ENCODE results near the gene MMP2.

The MMP2 gene

DNA sequence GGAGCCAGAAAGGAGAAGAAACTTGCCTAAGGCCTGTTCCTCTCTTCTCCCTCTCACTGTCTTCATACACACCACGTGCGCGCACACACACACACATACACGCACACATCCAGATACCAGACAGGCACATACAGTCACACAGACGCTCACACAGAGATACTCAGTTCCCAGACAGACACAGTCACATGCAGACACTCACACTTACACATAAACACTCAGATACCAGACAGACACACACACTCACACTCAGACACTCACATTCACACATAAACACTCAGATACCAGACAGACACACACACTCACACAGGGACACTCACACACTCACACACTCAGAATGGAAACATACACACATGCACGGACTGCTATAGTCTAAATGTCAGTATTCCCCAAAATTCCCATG is 24.1 kb upstream of the MMP2 start:
- Histone ChIP-seq H3K4me1 (ENCODE audit: control insufficient read depth, insufficient read depth, low read length) (no peaks in the 10 kb centered on the region), H3K4me3 (ENCODE audit: low read depth, low read length) (no peak overlapping the region), H3K9me3 (ENCODE audit: control insufficient read depth, insufficient read depth, low read depth, low read length) (no peaks in the 10 kb centered on the region), H3K27ac (ENCODE audit: extremely low read depth, low read depth, low read length) (no peak overlapping the region), H3K36me3 (ENCODE audit: control insufficient read depth in 2 of 2, insufficient read depth in 1 of 2, low read length in 2 of 2) (no peaks in the 10 kb centered on the region)
- ChIA-PET CTCF (no interaction called here), POLR2A (no interaction called here)
- TF ChIP-seq ZNF248 (tag by site-specific recombination; IDR thresholded peaks at IDR 0.05) (0 out of 2 replicates have a peak, but pooled peaks have one; percentile 46), ZNF157 (tag by site-specific recombination; IDR thresholded peaks at IDR 0.05) (no peak), HOXD13 (CRISPR knock-in tag; IDR thresholded peaks at IDR 0.05; ENCODE audit: borderline replicate concordance) (no peak), ZNF184 (tag by site-specific recombination; IDR thresholded peaks at IDR 0.05) (no peak), ZNF514 (tag by site-specific recombination; IDR thresholded peaks at IDR 0.05) (no peak), ZFP69B (tag by site-specific recombination; IDR thresholded peaks at IDR 0.05) (no peak), IKZF3 (tag by site-specific recombination; IDR thresholded peaks at IDR 0.05) (no peak)
- TF ChIP-seq, protein P1, sequence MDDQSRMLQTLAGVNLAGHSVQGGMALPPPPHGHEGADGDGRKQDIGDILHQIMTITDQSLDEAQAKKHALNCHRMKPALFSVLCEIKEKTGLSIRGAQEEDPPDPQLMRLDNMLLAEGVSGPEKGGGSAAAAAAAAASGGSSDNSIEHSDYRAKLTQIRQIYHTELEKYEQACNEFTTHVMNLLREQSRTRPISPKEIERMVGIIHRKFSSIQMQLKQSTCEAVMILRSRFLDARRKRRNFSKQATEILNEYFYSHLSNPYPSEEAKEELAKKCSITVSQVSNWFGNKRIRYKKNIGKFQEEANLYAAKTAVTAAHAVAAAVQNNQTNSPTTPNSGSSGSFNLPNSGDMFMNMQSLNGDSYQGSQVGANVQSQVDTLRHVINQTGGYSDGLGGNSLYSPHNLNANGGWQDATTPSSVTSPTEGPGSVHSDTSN (CRISPR knock-in tag; IDR thresholded peaks at IDR 0.05): no peak
- TF ChIP-seq, protein P2, sequence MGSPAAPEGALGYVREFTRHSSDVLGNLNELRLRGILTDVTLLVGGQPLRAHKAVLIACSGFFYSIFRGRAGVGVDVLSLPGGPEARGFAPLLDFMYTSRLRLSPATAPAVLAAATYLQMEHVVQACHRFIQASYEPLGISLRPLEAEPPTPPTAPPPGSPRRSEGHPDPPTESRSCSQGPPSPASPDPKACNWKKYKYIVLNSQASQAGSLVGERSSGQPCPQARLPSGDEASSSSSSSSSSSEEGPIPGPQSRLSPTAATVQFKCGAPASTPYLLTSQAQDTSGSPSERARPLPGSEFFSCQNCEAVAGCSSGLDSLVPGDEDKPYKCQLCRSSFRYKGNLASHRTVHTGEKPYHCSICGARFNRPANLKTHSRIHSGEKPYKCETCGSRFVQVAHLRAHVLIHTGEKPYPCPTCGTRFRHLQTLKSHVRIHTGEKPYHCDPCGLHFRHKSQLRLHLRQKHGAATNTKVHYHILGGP (tag by site-specific recombination; IDR thresholded peaks at IDR 0.05): no peak

DNA sequence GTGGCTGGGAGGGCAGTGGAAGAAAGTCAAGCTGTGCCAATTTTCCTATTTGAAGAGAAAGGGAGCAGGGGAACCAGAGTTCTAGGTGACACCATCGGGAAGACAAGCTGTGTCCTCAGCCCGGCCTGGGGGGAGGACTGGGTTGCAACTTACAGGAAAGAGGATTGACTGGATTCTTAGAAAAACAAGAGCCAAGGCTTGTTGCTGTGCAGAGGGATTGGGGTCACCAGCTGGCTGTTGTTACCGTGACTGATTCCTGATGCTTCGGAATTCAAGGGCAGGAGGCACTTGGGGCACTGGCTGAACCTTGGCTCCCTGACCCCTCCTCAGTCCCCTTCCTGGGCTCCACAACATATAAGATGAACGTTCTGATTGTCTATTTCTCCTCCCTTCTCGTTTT is 16.8 kb upstream of the MMP2 start:
- CTCF ChIA-PET: interaction anchor here (0.6 to 14.4 kb wide), 5 partner anchors 40 to 853 kb away, joined by 3 to 407 read pairs (median 3); no protein-coding TSS in a partner anchor
- TF ChIP-seq, protein P3, sequence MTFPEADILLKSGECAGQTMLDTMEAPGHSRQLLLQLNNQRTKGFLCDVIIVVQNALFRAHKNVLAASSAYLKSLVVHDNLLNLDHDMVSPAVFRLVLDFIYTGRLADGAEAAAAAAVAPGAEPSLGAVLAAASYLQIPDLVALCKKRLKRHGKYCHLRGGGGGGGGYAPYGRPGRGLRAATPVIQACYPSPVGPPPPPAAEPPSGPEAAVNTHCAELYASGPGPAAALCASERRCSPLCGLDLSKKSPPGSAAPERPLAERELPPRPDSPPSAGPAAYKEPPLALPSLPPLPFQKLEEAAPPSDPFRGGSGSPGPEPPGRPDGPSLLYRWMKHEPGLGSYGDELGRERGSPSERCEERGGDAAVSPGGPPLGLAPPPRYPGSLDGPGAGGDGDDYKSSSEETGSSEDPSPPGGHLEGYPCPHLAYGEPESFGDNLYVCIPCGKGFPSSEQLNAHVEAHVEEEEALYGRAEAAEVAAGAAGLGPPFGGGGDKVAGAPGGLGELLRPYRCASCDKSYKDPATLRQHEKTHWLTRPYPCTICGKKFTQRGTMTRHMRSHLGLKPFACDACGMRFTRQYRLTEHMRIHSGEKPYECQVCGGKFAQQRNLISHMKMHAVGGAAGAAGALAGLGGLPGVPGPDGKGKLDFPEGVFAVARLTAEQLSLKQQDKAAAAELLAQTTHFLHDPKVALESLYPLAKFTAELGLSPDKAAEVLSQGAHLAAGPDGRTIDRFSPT (tag by site-specific recombination; IDR thresholded peaks at IDR 0.05): no peak
- TF ChIP-seq KLF9 (tag by site-specific recombination; IDR thresholded peaks at IDR 0.05; ENCODE audit: low read depth) (no peak), ZNF501 (tag by site-specific recombination; IDR thresholded peaks at IDR 0.05) (no peak), SP7 (tag by site-specific recombination; IDR thresholded peaks at IDR 0.05) (no peak), ZNF707 (tag by site-specific recombination; IDR thresholded peaks at IDR 0.05) (no peak), ZNF830 (tag by site-specific recombination; IDR thresholded peaks at IDR 0.05; ENCODE audit: low read depth) (no peak), ZNF292 (tag by site-specific recombination; IDR thresholded peaks at IDR 0.05; ENCODE audit: borderline replicate concordance, low read depth) (no peak), ZNF211 (tag by site-specific recombination; IDR thresholded peaks at IDR 0.05; ENCODE audit: low read depth) (no peak), ZNF133 (tag by site-specific recombination; IDR thresholded peaks at IDR 0.05) (no peak), ZNF302 (tag by site-specific recombination; IDR thresholded peaks at IDR 0.05; ENCODE audit: low read depth) (no peak), ZNF426 (tag by site-specific recombination; IDR thresholded peaks at IDR 0.05) (no peak), TRIM28 (IDR thresholded peaks at IDR 0.05; ENCODE audit: borderline replicate concordance, low read length) (no peak), ZNF558 (tag by site-specific recombination; IDR thresholded peaks at IDR 0.05) (no peak), HOXC10 (CRISPR knock-in tag; IDR thresholded peaks at IDR 0.05) (no peak), PRDM1 (tag by site-specific recombination; IDR thresholded peaks at IDR 0.05) (no peak)
- TF ChIP-seq, protein P4, sequence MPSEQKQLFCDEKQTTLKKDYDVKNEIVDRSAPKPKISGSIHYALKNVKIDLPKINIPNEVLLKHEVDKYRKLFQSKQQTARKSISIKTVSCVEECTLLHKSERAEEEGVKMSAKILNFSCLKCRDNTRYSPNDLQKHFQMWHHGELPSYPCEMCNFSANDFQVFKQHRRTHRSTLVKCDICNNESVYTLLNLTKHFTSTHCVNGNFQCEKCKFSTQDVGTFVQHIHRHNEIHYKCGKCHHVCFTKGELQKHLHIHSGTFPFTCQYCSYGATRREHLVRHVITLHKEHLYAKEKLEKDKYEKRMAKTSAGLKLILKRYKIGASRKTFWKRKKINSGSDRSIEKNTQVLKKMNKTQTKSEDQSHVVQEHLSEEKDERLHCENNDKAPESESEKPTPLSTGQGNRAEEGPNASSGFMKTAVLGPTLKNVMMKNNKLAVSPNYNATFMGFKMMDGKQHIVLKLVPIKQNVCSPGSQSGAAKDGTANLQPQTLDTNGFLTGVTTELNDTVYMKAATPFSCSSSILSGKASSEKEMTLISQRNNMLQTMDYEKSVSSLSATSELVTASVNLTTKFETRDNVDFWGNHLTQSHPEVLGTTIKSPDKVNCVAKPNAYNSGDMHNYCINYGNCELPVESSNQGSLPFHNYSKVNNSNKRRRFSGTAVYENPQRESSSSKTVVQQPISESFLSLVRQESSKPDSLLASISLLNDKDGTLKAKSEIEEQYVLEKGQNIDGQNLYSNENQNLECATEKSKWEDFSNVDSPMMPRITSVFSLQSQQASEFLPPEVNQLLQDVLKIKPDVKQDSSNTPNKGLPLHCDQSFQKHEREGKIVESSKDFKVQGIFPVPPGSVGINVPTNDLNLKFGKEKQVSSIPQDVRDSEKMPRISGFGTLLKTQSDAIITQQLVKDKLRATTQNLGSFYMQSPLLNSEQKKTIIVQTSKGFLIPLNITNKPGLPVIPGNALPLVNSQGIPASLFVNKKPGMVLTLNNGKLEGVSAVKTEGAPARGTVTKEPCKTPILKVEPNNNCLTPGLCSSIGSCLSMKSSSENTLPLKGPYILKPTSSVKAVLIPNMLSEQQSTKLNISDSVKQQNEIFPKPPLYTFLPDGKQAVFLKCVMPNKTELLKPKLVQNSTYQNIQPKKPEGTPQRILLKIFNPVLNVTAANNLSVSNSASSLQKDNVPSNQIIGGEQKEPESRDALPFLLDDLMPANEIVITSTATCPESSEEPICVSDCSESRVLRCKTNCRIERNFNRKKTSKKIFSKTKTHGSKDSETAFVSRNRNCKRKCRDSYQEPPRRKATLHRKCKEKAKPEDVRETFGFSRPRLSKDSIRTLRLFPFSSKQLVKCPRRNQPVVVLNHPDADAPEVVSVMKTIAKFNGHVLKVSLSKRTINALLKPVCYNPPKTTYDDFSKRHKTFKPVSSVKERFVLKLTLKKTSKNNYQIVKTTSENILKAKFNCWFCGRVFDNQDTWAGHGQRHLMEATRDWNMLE (tag by site-specific recombination; conservative IDR thresholded peaks at IDR 0.05; ENCODE audit: low read depth): no peak
- H3K4me3 ChIP-seq (ENCODE audit: low read depth, low read length): no peak overlapping the region

More for the DNA sequence above, 16.8 kb upstream of the MMP2 start:
- H3K36me3 ChIP-seq (ENCODE audit: control insufficient read depth in 2 of 2, insufficient read depth in 1 of 2, low read length in 2 of 2): no peaks in the 10 kb centered on the region
- H3K9me3 ChIP-seq (ENCODE audit: control insufficient read depth, insufficient read depth, low read depth, low read length): no peaks in the 10 kb centered on the region
- H3K27ac ChIP-seq (ENCODE audit: extremely low read depth, low read depth, low read length): no peak overlapping the region
- H3K4me1 ChIP-seq (ENCODE audit: control insufficient read depth, insufficient read depth, low read length): no peaks in the 10 kb centered on the region
- POLR2A ChIA-PET: no interaction called here

All from HEK293 (cell line).